Panc1 (cell line): ENCODE results near the gene WDR6. TPM values are rescaled to one million over a fixed set of nuclear protein-coding genes. Genes with fewer than 3 reads are reported as not detected.

Source experiments
- ATAC-seq: fragments of 200-7000 bp; cut with Tn5 transposase; 2 replicates; pipeline ENCODE4 v1.9.1; 2020; ENCODE audit warnings: mild to moderate bottlenecking, moderate library complexity
- BruUV-seq: library from RNA; stranded (reverse); fragments of 400-500 nt; replicated peaks from 2 replicates; lab custom pipeline; 2021; lab: Mats Ljungman, UMichigan
- CTCF ChIA-PET: fragments of 300-600 bp; sonication (Branson Sonifier 250); formaldehyde crosslinking; loops from one replicate; lab custom pipeline; 2022; ENCODE audit warnings: antibody characterized with exemption; lab: Charles Lee
- POLR2A ChIA-PET: fragments of 300-600 bp; sonication (Branson Sonifier 250); formaldehyde crosslinking; loops from one replicate; lab custom pipeline; 2022; ENCODE audit warnings: antibody characterized with exemption; lab: Charles Lee
- DNase-seq: peaks from one replicate; pipeline ENCODE4 v3.0.0-alpha.2; 2010; ENCODE audit warnings: low read depth, low spot score
- H3K27ac ChIP-seq: 2 replicates; pipeline ENCODE4 v1.5.1; 2011; ENCODE audit warnings: mild to moderate bottlenecking, low read length, inconsistent platforms
- H3K27me3 ChIP-seq: fragments of 200-500 bp; sonication (Bioruptor generic); 2 replicates; pipeline ENCODE4 v1.6.0; 2014; ENCODE audit warnings: low read length, inconsistent platforms; ENCODE audit not compliant: control insufficient read depth, insufficient read depth
- H3K36me3 ChIP-seq: fragments of 200-500 bp; sonication (Bioruptor generic); 2 replicates; pipeline ENCODE4 v1.5.1; 2014; ENCODE audit warnings: inconsistent platforms, mild to moderate bottlenecking, low read length, moderate library complexity; ENCODE audit not compliant: control insufficient read depth, insufficient read depth
- H3K4me1 ChIP-seq: 2 replicates; pipeline ENCODE4 v1.5.1; 2011; ENCODE audit warnings: inconsistent platforms, mild to moderate bottlenecking, low read length, moderate library complexity; ENCODE audit not compliant: control insufficient read depth, insufficient read depth
- H3K4me3 ChIP-seq, 2 experiments: 2 replicates each; pipeline ENCODE4 v1.5.1; 2011 to 2012; ENCODE audit warnings: low read depth in 2 of 2, low read length in 2 of 2, mild to moderate bottlenecking in 2 of 2, inconsistent platforms in 1 of 2, moderate library complexity in 1 of 2
- H3K9me3 ChIP-seq: fragments of 200-500 bp; sonication (Bioruptor generic); 2 replicates; pipeline ENCODE4 v1.5.1; 2014; ENCODE audit warnings: low read depth, mild to moderate bottlenecking, inconsistent platforms, low read length, moderate library complexity; ENCODE audit not compliant: control insufficient read depth, insufficient read depth
- CTCF ChIP-seq: fragments of 450-650 bp; IDR thresholded peaks from 2 replicates; pipeline ENCODE4 v1.5.1; 2017; ENCODE audit warnings: mild to moderate bottlenecking
- POLR2AphosphoS5 ChIP-seq: IDR thresholded peaks from 2 replicates; pipeline ENCODE4 v1.6.1; 2012; ENCODE audit warnings: mild to moderate bottlenecking, low read depth, low read length, moderate library complexity
- REST ChIP-seq, 2 experiments: IDR thresholded peaks; 2 replicates each; pipeline ENCODE4 v1.6.1; 2011 to 2012; ENCODE audit warnings: low read depth in 2 of 2, control low read depth in 1 of 2, low read length in 1 of 2, mild to moderate bottlenecking in 1 of 2, moderate library complexity in 1 of 2; ENCODE audit not compliant: insufficient read depth in 1 of 2
- SIN3A ChIP-seq: IDR thresholded peaks from 2 replicates; pipeline ENCODE4 v1.6.1; 2012; ENCODE audit warnings: low read depth, mild to moderate bottlenecking, low read length, moderate library complexity, borderline replicate concordance; ENCODE audit not compliant: insufficient read depth
- TCF7L2 ChIP-seq: IDR thresholded peaks from 2 replicates; pipeline ENCODE4 v1.6.1; 2011; ENCODE audit warnings: mild to moderate bottlenecking, low read depth, low read length, inconsistent platforms
- in situ Hi-C: cut with HindIII; loops from 2 replicates; pipeline ENCODE4 v1.10.0; 2016; ENCODE audit warnings: low sequenced_read_pairs, low pct_unique_long_range_greater_than_20kb
- intact Hi-C: fragments of 100-400 bp; cut with micrococcal nuclease; formaldehyde crosslinking; loops from one replicate; pipeline ENCODE4 v1.10.0; 2022; ENCODE audit not compliant: unreplicated experiment
- total RNA-seq: library from RNA; stranded (reverse); gene quantifications from one replicate; pipeline ENCODE4 v1.2.1, GENCODE V29; 2021; ENCODE audit not compliant: unreplicated experiment

The WDR6 gene
- total RNA-seq, 1 experiment from 2014 or later = 142 TPM

DNA sequence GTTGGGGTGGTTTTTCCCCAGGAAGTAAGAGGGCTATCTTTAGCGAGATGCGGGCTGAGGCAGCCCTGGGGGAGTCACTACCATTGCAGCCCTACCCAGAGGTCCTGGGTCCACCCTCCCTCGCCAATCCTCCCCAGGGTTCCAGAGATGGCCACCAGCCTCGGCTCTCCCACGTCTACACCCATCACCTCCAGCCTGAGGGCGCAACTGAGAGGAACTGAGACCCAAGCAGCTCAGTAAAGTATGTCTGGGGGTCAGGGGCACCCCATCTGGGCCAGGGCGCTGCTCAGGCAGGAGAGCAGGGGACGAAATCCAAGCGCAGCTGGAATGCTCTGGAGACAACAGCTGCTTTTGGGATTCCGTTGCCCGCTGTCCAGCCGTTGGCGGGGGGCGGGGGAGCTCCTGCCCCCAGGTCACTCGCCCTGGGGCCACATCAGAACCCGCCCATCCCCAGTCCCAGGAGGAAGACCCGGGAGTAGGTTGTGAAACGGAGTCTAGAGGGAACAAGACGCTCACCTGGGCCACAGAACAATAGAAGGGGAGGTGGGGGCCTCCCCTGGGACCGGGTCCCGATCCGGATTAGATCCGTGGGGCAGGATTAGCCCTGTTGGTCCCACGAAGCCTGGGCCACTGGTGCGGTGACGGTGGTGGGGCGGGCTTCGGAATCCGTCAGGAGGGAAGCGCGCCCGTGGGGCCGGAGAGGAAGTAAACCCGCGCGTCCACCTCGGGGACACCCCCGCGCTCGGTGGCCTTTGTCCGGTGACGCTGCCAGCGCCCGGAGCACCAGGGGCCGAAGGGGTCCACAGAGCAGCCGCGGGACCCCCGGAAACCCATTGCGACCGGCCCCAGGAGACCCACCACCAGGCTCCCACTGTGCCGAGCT lies 13.4 kb downstream of the WDR6 start:
- no peak for DNase-seq
- in situ Hi-C loops (no loop called here), intact Hi-C loops (no loop called here)
- BruUV-seq = TSS peak; percentile 86
- Histone ChIP-seq H3K4me3 (peak overlapping the region; percentile 71 to 90), H3K9me3 (no peaks in the 10 kb centered on the region), H3K4me1 (peaks cover 25% of the 10 kb centered on the region), H3K27ac (peak overlapping the region; percentile 97), H3K36me3 (peaks cover 9% of the 10 kb centered on the region), H3K27me3 (no peaks in the 10 kb centered on the region)
- ChIA-PET POLR2A (interaction anchor here (0.6 to 0.8 kb wide), 2 partner anchors 31 to 39 kb away, joined by 3 to 6 read pairs; partner anchors contain the start of gene P4HTM), CTCF (interaction anchor here (1.5 kb wide), 1 partner anchor 33 kb away, joined by 4 read pairs; no protein-coding TSS in a partner anchor)
- ATAC-seq = no peak
- TF ChIP-seq CTCF (no peak), SIN3A (no peak; the same call in 1 of the 2 replicates), TCF7L2 (no peak), POLR2AphosphoS5 (no peak; the same call in 1 of the 2 replicates), REST (IDR thresholded peaks at IDR 0.05; ENCODE audit: insufficient read depth in 1 of 2, low read depth in 2 of 2, low read length in 1 of 2) (no peak)

GRCh38 chr3:49021213-49021812 lies 14.1 kb downstream of the WDR6 start:
- in situ Hi-C loops = no loop called here
- Histone ChIP-seq H3K27me3 (no peaks in the 10 kb centered on the region), H3K27ac (peak overlapping the region; percentile 97), H3K36me3 (peaks cover 9% of the 10 kb centered on the region), H3K9me3 (no peaks in the 10 kb centered on the region), H3K4me1 (peaks cover 29% of the 10 kb centered on the region), H3K4me3 (peak overlapping the region; percentile 71 to 90)
- no TSS peak for BruUV-seq
- intact Hi-C loops = no loop called here
- no peak for TF ChIP-seq TCF7L2
- no peak for TF ChIP-seq CTCF
- peak; percentile 99 for TF ChIP-seq POLR2AphosphoS5
- TF ChIP-seq SIN3A = peak; percentile 73; the same call in 1 of the 2 replicates
- no peak for TF ChIP-seq REST (IDR thresholded peaks at IDR 0.05; ENCODE audit: insufficient read depth in 1 of 2, low read depth in 2 of 2, low read length in 1 of 2)
- ATAC-seq = peak; percentile 54
- ChIA-PET POLR2A (interaction anchor here (0.6 to 1.1 kb wide), 2 partner anchors 33 to 399 kb away, joined by 5 to 11 read pairs; partner anchors contain the start of gene TMEM89), CTCF (interaction anchor here (1.5 kb wide), 1 partner anchor 33 kb away, joined by 4 read pairs; no protein-coding TSS in a partner anchor)
- DNase-seq = peak; percentile 77
